HG03442 (cell line): ENCODE measurements around the gene ANKRD33.

Source experiments
- ATAC-seq: cut with Tn5 transposase; IDR thresholded peaks from one replicate; pipeline ENCODE4 v1.9.1; 2021; ENCODE audit warnings: mild to moderate bottlenecking, moderate library complexity; ENCODE audit not compliant: unreplicated experiment

The ANKRD33 gene

GRCh38 chr12:51900323-51900889, 12.5 kb downstream of the ANKRD33 start:
- no peak for ATAC-seq

DNA sequence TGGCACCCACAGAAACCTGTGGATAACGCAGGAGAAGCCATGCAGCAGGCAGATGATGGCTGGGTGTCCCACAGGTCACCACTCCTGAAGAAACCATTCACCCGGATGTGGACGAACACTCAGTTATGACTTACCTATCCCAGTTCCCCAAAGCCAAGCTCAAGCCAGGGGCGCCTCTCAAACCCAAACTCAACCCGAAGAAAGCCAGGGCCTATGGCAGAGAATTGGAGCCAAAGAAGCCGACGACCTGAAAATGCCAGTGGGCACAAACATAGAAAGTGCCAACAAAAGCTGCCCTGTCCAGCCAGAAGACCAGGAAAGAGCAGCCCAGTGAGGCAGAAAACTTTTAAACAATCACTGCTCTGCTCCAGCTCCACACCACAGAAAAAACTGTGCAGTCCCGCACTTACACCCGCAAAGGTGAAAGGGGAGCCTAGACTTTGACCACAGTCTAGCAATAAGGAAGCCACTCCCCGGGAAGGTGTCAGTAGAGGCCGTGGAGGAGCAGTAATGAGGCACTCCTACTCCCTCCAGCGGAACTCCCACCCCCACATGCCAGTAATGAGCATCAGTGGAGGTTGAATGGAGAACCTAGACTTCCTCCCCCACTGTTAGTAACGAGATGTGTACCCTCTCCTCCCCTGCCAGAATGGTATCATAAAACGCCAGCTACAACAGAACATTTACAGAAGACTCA, 13.4 kb downstream of the ANKRD33 start:
- no peak for ATAC-seq

GRCh38 chr12:51901881-51902280, 14.0 kb downstream of the ANKRD33 start:
- no peak for ATAC-seq

DNA sequence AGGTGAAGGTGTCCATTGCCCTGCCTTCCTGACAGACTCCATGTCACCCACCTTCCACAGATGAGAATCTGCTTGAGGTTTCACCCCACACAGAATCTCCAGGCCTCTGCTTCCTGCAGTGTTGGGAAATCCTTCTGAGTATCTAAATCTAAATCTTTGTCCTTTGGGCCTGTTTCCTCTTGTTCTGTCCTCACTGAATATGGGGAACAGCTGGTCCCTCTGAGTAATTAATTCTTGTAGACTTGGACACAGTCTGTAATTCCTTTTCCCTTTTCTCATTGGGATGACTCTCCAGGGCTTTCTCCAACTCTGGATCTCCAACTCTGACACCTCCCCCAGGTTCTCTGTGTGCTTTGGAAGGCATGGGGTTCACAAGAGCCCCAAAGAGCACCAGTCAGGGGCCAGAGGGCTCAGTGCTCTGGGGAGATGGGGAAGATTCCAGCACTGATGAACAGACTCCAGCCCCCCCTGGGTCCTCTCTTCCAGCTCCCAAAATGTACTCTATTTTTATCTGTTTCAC, 17.1 kb downstream of the ANKRD33 start:
- ATAC-seq, result no peak

DNA sequence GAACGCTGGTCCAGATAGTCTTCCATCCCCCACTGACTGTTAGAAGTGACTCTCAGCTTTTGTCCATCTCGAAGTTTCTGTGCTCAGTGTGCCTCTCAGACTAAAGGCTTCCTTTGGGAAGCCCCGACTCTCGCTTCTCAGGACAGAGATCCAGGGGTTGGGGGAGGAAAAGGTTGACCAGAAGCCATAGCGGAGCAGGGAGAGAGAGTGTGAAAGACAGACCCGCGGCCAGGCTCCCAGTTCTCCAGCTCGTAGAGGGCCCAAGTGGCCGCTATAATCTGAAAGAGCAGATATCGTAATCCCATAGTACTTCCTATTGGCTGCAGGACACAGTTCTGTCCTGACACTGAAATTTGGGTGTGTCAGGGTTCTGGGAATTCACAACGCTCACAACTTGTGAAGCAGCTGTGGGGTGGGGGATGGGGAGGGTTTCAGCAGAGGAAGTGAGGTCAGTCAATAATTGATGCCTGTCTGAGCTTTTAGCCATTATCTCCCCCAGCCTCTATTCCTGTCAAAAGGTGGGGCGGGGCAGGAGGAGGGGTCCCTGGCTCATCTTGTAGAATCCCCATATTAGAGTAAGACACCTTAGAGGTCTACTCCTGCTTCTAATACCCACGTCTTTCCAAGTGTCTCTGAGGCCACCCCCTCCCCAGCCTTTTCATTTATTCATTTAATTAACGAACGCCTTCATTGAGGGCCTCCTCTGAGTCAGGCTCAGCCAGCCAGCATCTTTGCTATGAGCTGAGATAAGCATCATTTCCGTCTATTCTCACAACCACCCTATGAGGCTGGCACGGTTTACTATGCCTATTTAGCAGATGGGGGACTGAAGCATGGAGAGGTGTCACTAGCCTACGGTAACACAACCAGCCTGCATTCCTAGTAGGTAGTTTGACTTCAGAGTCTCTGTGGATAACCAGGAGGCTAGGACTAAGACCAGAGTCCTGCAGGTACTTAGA, 17.8 kb downstream of the ANKRD33 start:
- no peak for ATAC-seq

DNA sequence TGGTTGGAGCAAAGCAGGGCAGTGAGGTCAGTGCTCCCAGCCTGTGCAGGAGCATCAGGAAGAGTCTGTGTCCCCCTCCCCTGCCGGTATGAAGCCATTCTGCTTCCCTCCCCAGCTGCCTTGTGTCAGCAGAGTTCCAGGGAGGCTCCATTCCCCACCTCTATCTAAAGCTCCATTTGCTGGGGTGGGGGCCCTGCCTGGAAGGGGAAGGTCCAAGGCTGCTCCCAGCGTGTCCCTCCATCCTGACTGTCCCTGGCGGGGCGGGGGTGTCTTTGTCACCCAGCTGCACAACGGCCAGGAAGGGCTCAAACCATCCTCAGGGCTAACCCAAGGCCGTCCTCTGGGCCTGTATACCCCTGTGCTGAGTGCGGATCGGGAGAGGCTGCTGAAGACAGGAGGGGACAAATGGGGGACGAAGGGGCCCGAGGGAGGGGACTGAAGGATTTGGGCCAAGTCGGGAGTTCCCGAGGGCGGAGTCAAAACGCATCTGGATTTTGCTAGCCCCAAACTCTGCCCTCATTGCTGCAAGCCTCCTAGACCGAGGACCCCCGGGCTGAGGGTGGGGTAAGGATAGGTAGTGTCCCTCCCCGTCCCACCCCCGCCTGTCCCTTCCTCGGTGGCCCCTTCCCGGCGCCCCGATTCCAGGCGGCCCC, 18.7 kb downstream of the ANKRD33 start:
- ATAC-seq, result no peak

- no peak for ATAC-seq
Measured at GRCh38 chr12:51907083-51907855, 19.4 kb downstream of the ANKRD33 start, which contains the start of gene ACVRL1. Gene ACVRL1 (plus strand): TSS chr12:51907504. CDS start chr12:51912475, 4,971 bp downstream.

GRCh38 chr12:51907856-51908425, 20.0 kb downstream of the ANKRD33 start:
- no peak for ATAC-seq

DNA sequence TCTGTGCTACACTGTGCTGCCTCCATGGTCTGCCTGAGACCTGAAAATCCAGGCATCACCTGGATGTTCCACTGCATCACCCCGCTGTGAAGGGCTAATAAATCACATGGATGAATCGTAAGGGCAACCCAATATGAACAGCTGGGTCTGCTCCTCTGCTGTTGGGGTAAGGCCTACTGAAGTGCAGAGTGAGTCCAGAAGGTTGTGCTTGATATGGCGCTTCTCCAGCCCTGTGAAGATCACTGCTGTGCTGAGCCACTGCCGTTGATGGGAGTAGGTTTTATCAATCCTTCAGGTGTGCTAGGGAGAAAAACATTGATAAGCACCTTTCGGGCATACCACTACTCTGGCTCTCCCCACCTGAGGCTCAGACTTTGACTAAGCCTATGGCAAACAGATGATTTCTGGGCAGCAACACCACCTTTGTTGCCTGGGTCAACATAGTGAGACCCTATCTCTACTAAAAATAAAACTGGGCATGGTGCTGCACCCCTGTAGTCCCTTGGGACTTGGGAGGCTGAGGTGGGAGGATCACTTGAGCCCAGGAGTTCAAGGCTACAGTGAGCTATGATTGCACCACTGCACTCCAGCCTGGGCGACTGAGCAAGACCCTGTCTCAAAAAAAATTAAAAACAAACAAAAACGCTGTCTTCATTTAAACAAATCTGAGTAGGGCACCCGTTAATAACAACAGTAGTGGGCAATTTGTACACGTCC, 21.1 kb downstream of the ANKRD33 start:
- no peak for ATAC-seq

- no peak for ATAC-seq
Measured at GRCh38 chr12:51910168-51910567, 22.3 kb downstream of the ANKRD33 start.

GRCh38 chr12:51910691-51911090, 22.8 kb downstream of the ANKRD33 start:
- ATAC-seq, result no peak

- ATAC-seq, result no peak
Measured at GRCh38 chr12:51911307-51911706, 23.4 kb downstream of the ANKRD33 start.

DNA sequence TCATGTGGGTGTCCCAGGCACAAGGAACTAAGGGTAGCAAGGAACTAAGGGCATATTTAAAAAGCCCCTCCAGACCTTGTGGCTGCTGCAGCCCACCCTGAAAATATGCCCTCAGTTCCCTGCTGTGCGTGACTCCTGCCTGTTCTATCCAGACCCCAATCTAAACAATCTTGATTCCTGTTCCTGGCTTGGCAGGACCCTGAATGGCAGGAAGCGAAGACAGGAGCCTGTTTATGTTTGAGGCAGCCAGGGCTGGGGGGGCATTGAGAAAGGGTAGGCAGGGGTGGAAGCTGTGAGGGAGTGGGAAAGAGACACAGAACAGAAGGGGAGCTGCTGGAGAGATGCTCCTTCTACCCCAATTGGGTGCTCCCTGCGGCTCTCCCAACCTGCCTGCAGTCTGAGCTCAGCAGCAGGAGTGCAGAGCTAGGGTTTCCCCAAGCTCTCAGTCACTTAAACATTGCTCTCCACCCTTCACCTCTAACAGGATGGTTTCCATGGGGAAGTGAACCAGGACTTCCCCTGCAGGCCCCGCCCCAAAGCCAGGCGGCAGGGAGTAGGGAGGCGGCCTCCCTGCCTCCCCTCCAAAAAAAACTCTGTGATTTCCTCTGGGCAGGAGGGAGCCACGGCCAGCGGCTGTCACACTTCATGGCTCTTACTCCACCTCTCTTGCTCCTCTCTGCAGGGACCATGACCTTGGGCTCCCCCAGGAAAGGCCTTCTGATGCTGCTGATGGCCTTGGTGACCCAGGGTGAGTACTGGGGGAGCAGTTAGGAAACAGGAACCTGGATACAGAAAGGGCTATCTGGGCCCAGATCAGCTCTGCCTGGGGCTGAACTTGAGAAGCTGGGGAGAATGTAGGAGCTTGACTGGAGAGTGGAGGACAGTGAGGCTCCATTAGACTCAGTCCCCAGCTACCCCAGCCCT, 24.1 kb downstream of the ANKRD33 start:
- no peak for ATAC-seq

GRCh38 chr12:51913071-51914033, 25.4 kb downstream of the ANKRD33 start:
- ATAC-seq, result no peak

- ATAC-seq, result no peak
Measured at GRCh38 chr12:51914034-51914923, 26.4 kb downstream of the ANKRD33 start.
